ENCODE data around the gene MANEAL. TPM values are rescaled to one million over a fixed set of nuclear protein-coding genes. Genes with fewer than 3 reads are reported as not detected.

Gene MANEAL
- total RNA-seq, 1 donor from 2014 or later, result 1.4 TPM

DNA sequence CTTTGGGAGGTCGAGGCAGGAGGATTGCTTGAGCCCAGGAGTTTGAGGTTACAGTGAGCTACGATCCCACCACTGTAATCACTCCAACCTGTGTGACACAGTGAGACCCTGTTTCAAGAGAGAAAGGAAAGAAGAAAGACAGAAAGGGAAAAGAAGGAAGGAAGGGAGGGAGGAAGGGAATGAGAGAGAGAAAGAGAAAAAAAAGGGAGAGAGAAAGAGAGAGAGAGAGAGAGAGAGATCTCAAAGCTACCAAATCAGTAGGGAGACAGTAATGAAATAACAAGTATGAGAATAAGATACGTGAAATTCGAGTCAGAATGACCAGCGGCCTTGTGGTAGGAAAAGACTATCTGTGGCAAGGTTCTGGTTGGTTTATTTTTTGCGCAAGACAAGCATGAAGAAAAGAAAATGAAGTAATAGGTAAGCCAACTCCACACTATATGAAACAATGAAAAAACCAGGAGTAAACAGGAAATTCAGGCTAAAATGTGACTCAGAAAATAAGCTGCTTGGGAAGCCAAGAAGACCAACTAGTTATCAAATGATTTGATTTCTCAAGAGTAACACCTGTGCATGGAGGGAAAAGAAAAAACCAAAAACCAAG is 56.8 kb downstream of the MANEAL start:
- H3K9ac ChIP-seq (ENCODE audit: low read length), result no peak overlapping the region
- peaks cover 2% of the 10 kb centered on the region for H3K9me3 Mint-ChIP-seq (ENCODE audit: unreplicated experiment)
- no peak overlapping the region for H3K4me2 ChIP-seq (ENCODE audit: low read length)
- no peak overlapping the region for H3K4me3 ChIP-seq (ENCODE audit: insufficient read depth, low read depth, low read length)
- H3K27me3 Mint-ChIP-seq (ENCODE audit: low read depth, unreplicated experiment), result no peaks in the 10 kb centered on the region
- no peaks in the 10 kb centered on the region for H3K27me3 ChIP-seq (ENCODE audit: insufficient read depth, low read length)
- H3K9me3 ChIP-seq (ENCODE audit: insufficient read depth, low read depth, low read length), result no peaks in the 10 kb centered on the region
- DNase-seq (ENCODE audit: low read depth), result no peak
- H3K4me1 Mint-ChIP-seq (ENCODE audit: low read depth, unreplicated experiment), result peaks cover 3% of the 10 kb centered on the region
- peaks cover 7% of the 10 kb centered on the region for H3K36me3 ChIP-seq (ENCODE audit: insufficient read depth, low read length)
- H3K4me1 ChIP-seq (ENCODE audit: insufficient read depth, low read length), result no peaks in the 10 kb centered on the region
- H2AFZ ChIP-seq (ENCODE audit: low read depth, low read length), result no peak overlapping the region
- no peak overlapping the region for H3K27ac Mint-ChIP-seq (ENCODE audit: unreplicated experiment)
- peaks cover 15% of the 10 kb centered on the region for H3K36me3 Mint-ChIP-seq (ENCODE audit: low read depth, unreplicated experiment)
- no peak for FAIRE-seq
- no peak overlapping the region for H3K4me3 Mint-ChIP-seq (ENCODE audit: unreplicated experiment)
- peaks cover 77% of the 10 kb centered on the region for H4K20me1 ChIP-seq (ENCODE audit: insufficient read depth, low read length)
- TF ChIP-seq, protein P1, sequence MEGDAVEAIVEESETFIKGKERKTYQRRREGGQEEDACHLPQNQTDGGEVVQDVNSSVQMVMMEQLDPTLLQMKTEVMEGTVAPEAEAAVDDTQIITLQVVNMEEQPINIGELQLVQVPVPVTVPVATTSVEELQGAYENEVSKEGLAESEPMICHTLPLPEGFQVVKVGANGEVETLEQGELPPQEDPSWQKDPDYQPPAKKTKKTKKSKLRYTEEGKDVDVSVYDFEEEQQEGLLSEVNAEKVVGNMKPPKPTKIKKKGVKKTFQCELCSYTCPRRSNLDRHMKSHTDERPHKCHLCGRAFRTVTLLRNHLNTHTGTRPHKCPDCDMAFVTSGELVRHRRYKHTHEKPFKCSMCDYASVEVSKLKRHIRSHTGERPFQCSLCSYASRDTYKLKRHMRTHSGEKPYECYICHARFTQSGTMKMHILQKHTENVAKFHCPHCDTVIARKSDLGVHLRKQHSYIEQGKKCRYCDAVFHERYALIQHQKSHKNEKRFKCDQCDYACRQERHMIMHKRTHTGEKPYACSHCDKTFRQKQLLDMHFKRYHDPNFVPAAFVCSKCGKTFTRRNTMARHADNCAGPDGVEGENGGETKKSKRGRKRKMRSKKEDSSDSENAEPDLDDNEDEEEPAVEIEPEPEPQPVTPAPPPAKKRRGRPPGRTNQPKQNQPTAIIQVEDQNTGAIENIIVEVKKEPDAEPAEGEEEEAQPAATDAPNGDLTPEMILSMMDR (IDR thresholded peaks at IDR 0.05; ENCODE audit: insufficient read depth, low read depth, low read length), result no peak
- no peak overlapping the region for H3K27ac ChIP-seq (ENCODE audit: low read depth, low read length)
- peaks cover 90% of the 10 kb centered on the region for H3K79me2 ChIP-seq (ENCODE audit: insufficient read depth, low read length)

Other genes starting within 250 kb of the MANEAL start
- 15.0 and 17.4 TPM in 2 replicates for gene SNIP1, start 239.6 kb upstream of the MANEAL start, total RNA-seq
- 7.2 and 9.6 TPM in 2 replicates for gene DNALI1, start 236.9 kb upstream of the MANEAL start, total RNA-seq
- gene GNL2, start 197.9 kb upstream of the MANEAL start, total RNA-seq, result 55.4 and 58.0 TPM in 2 replicates
- gene RSPO1, start 159.0 kb upstream of the MANEAL start, total RNA-seq, result not detected in 2 replicates
- 4.2 and 5.5 TPM in 2 replicates for gene CDCA8, start 101.3 kb upstream of the MANEAL start, total RNA-seq
- gene EPHA10, start 28.7 kb upstream of the MANEAL start, total RNA-seq, result 0.31 TPM in 1 of 2 replicates, not detected in the other
- 69.6 and 70.0 TPM in 2 replicates for gene C1orf122, start 13.9 kb downstream of the MANEAL start, total RNA-seq
- 25.9 and 28.1 TPM in 2 replicates for gene YRDC, start 14.4 kb downstream of the MANEAL start, total RNA-seq
- 16.6 and 16.7 TPM in 2 replicates for gene MTF1, start 65.7 kb downstream of the MANEAL start, total RNA-seq
- 19.4 and 21.4 TPM in 2 replicates for gene INPP5B, start 153.2 kb downstream of the MANEAL start, total RNA-seq
- gene SF3A3, start 196.2 kb downstream of the MANEAL start, total RNA-seq, result 66.5 and 76.8 TPM in 2 replicates
- 107 and 116 TPM in 2 replicates for gene FHL3, start 211.7 kb downstream of the MANEAL start, total RNA-seq
- 38.2 and 42.6 TPM in 2 replicates for gene UTP11, start 218.9 kb downstream of the MANEAL start, total RNA-seq

Data from astrocyte (in vitro differentiated cells and primary cell).